MM.1S (cell line): ENCODE data around the gene MAL.

Experiments used
- DNase-seq: peaks from one replicate; pipeline ENCODE4 v3.0.0-alpha.2; 2015
- H2AFZ ChIP-seq: fragments of 300-600 bp; sonication (generic); 2 replicates; pipeline ENCODE4 v1.6.0; 2016; ENCODE audit warnings: antibody characterized with exemption, low read length
- H3F3A ChIP-seq: fragments of 300-600 bp; sonication (generic); 2 replicates; pipeline ENCODE4 v1.6.1; 2016; ENCODE audit warnings: mild to moderate bottlenecking, antibody characterized with exemption, low read length, moderate library complexity, mixed read lengths; ENCODE audit not compliant: insufficient read depth
- H3K27ac ChIP-seq: fragments of 300-600 bp; sonication (generic); 2 replicates; pipeline ENCODE4 v1.5.1; 2016; ENCODE audit warnings: mild to moderate bottlenecking, low read length
- H3K27me3 ChIP-seq: fragments of 300-600 bp; sonication (generic); replicated peaks from 2 replicates; pipeline ENCODE4 v1.6.0; 2016; ENCODE audit warnings: low read length; ENCODE audit not compliant: insufficient read depth
- H3K36me3 ChIP-seq: fragments of 300-600 bp; sonication (generic); replicated peaks from 2 replicates; pipeline ENCODE4 v1.6.1; 2016; ENCODE audit warnings: mild to moderate bottlenecking, low read length, mixed read lengths; ENCODE audit not compliant: insufficient read depth
- H3K4me1 ChIP-seq: fragments of 300-600 bp; sonication (generic); 2 replicates; pipeline ENCODE4 v1.6.1; 2016; ENCODE audit warnings: low read length, mixed read lengths
- H3K4me2 ChIP-seq: fragments of 300-600 bp; sonication (generic); 2 replicates; pipeline ENCODE4 v1.6.0; 2016; ENCODE audit warnings: low read depth, low read length
- H3K4me3 ChIP-seq: fragments of 300-600 bp; sonication (generic); 2 replicates; pipeline ENCODE4 v1.5.1; 2016; ENCODE audit warnings: low read length, mixed read lengths
- H3K79me2 ChIP-seq: fragments of 300-600 bp; sonication (generic); 2 replicates; pipeline ENCODE4 v1.6.1; 2016; ENCODE audit warnings: mixed run types, low read length, mixed read lengths
- H3K9ac ChIP-seq: fragments of 300-600 bp; sonication (generic); 2 replicates; pipeline ENCODE4 v1.6.1; 2016; ENCODE audit warnings: low read length, mixed read lengths
- H3K9me2 ChIP-seq: fragments of 300-600 bp; sonication (generic); replicated peaks from 2 replicates; pipeline ENCODE4 v1.6.1; 2016; ENCODE audit warnings: mild to moderate bottlenecking, low read length, mixed read lengths; ENCODE audit not compliant: insufficient read depth
- H3K9me3 ChIP-seq: fragments of 300-600 bp; sonication (generic); replicated peaks from 2 replicates; pipeline ENCODE4 v1.6.1; 2016; ENCODE audit warnings: mild to moderate bottlenecking, low read length, mixed read lengths; ENCODE audit not compliant: insufficient read depth
- H4K20me1 ChIP-seq: fragments of 300-600 bp; sonication (generic); 2 replicates; pipeline ENCODE4 v1.6.1; 2016; ENCODE audit warnings: mild to moderate bottlenecking, low read length, moderate library complexity, mixed read lengths; ENCODE audit not compliant: insufficient read depth
- EZH2 ChIP-seq: fragments of 300-600 bp; sonication (generic); optimal IDR thresholded peaks from 2 replicates; pipeline ENCODE3; 2017; ENCODE audit warnings: low read depth, mild to moderate bottlenecking, antibody characterized with exemption, low read length, mixed read lengths
- EZH2phosphoT487 ChIP-seq: fragments of 300-600 bp; sonication (generic); IDR thresholded peaks from 2 replicates; pipeline ENCODE4 v1.6.1; 2018; ENCODE audit warnings: antibody characterized with exemption, low read length
- TF ChIP-seq, protein P1 (sequence below): fragments of 300-600 bp; sonication (generic); IDR thresholded peaks from 2 replicates; pipeline ENCODE4 v1.5.1; 2016; ENCODE audit warnings: antibody characterized with exemption, low read length, mixed read lengths

The MAL gene

DNA sequence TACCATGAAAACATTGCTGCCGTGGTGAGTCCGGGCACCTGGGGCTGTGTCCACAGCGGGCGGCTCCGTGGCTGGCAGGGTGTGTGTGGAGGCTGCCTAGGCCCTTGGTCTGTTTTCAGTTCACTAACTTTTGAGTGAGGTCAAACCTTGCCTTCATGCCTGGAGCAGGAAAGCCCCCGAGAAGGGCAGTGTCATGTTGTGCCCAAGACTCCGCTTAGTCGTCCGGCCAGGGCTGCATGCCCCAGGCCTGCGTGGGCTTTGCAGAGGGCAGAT lies 24.1 kb downstream of the MAL start:
- no peak overlapping the region for H3K4me2 ChIP-seq
- TF ChIP-seq, protein P1, sequence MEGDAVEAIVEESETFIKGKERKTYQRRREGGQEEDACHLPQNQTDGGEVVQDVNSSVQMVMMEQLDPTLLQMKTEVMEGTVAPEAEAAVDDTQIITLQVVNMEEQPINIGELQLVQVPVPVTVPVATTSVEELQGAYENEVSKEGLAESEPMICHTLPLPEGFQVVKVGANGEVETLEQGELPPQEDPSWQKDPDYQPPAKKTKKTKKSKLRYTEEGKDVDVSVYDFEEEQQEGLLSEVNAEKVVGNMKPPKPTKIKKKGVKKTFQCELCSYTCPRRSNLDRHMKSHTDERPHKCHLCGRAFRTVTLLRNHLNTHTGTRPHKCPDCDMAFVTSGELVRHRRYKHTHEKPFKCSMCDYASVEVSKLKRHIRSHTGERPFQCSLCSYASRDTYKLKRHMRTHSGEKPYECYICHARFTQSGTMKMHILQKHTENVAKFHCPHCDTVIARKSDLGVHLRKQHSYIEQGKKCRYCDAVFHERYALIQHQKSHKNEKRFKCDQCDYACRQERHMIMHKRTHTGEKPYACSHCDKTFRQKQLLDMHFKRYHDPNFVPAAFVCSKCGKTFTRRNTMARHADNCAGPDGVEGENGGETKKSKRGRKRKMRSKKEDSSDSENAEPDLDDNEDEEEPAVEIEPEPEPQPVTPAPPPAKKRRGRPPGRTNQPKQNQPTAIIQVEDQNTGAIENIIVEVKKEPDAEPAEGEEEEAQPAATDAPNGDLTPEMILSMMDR, result no peak
- H3K79me2 ChIP-seq, result no peaks in the 10 kb centered on the region
- no peaks in the 10 kb centered on the region for H3K9me3 ChIP-seq
- H4K20me1 ChIP-seq, result no peaks in the 10 kb centered on the region
- DNase-seq, result no peak
- H3K27me3 ChIP-seq, result no peaks in the 10 kb centered on the region
- no peak overlapping the region for H3K4me3 ChIP-seq
- H3K36me3 ChIP-seq, result no peaks in the 10 kb centered on the region
- H3F3A ChIP-seq, result no peaks in the 10 kb centered on the region
- H3K9ac ChIP-seq, result no peak overlapping the region
- H2AFZ ChIP-seq, result no peak overlapping the region
- H3K9me2 ChIP-seq, result no peaks in the 10 kb centered on the region
- no peaks in the 10 kb centered on the region for H3K4me1 ChIP-seq
- no peak overlapping the region for H3K27ac ChIP-seq

DNA sequence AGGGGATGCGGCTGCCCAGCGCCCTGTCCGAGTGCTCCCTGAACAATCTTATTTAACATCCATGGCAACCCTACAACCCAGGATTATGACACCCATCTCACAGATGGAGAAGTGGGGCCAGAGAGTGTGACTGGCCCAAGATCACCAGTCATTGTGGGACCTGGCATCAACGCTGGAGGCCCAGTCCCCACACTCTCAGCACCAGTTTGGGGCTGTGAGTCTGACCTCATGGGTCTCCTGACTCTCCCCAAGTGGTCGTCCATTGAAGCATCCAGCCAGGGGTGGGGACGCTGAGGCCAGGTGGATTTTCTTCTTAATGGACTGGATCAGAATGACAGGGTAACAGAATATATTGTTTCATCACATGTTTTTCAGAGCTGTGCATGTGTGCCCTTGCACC lies 24.5 kb downstream of the MAL start:
- no peak for DNase-seq
- H3K4me1 ChIP-seq, result no peaks in the 10 kb centered on the region
- no peaks in the 10 kb centered on the region for H3K9me3 ChIP-seq
- no peak overlapping the region for H3K4me2 ChIP-seq
- H3K36me3 ChIP-seq, result no peaks in the 10 kb centered on the region
- H3K9ac ChIP-seq, result no peak overlapping the region
- H2AFZ ChIP-seq, result no peak overlapping the region
- H3K27ac ChIP-seq, result no peak overlapping the region
- H3K9me2 ChIP-seq, result no peaks in the 10 kb centered on the region
- H3F3A ChIP-seq, result no peaks in the 10 kb centered on the region
- no peak overlapping the region for H3K4me3 ChIP-seq
- no peaks in the 10 kb centered on the region for H3K79me2 ChIP-seq
- no peaks in the 10 kb centered on the region for H4K20me1 ChIP-seq
- no peaks in the 10 kb centered on the region for H3K27me3 ChIP-seq
- TF ChIP-seq, protein P1, result no peak
- no peak for TF ChIP-seq EZH2phosphoT487
- TF ChIP-seq EZH2, result no peak

DNA sequence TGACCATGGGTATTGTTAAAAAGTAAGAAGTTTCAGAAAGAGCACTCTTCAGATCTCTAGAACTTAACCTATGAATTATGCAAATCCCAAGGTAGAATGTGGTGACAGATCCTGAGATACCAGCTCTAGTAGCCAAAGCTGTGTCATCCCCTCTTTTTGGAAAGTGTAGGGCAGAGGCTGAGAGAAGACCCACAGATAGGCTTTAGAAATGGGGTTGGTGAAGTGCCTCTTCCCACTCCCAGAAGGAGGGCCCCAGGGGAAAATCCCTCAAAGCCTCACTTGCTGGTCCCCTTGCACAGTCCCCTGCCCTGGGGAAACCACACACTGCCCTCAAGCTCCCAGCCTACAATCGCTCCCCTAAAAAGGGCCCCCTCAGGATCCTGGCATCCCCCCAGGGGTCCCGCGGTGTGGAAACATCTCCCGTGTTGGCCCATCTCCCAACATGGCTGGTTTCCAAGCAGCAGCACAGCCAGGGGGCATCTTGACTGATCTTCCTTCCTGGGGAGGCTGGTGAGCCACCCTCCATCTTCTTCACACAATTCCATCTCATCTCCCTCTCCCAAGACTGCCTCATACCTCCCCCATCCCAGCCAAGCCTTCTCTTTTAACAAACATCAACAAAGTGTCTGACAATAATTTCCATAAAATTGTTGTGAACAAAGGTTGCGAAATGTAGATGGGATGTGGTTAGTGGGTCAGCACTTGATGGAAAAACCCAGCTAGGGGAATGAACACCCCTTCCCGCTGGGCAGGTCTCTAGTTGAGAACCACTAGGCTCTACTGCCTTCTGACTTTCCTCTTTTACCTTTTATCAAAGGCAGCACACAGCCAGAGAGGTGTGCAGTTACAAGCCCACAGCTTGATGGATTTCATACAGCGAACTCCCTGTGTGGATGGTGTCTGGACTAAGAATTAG lies 25.1 kb downstream of the MAL start:
- H3K36me3 ChIP-seq, result no peaks in the 10 kb centered on the region
- H3K27ac ChIP-seq, result no peak overlapping the region
- H3K4me2 ChIP-seq, result no peak overlapping the region
- DNase-seq, result no peak
- 0 out of 2 replicates have a peak, but pooled peaks cover 2% of the 10 kb centered on the region for H3K4me1 ChIP-seq
- H3K79me2 ChIP-seq, result no peaks in the 10 kb centered on the region
- no peak overlapping the region for H3K4me3 ChIP-seq
- no peaks in the 10 kb centered on the region for H3F3A ChIP-seq
- TF ChIP-seq EZH2 (no peak), EZH2phosphoT487 (no peak)
- TF ChIP-seq, protein P1, result no peak
- H3K27me3 ChIP-seq, result no peaks in the 10 kb centered on the region
- no peak overlapping the region for H3K9ac ChIP-seq
- H3K9me2 ChIP-seq, result no peaks in the 10 kb centered on the region
- no peaks in the 10 kb centered on the region for H4K20me1 ChIP-seq
- H3K9me3 ChIP-seq, result no peaks in the 10 kb centered on the region
- no peak overlapping the region for H2AFZ ChIP-seq
